ENCODE results near the gene MAP7D3. TPM values are rescaled to one million over a fixed set of nuclear protein-coding genes. Genes with fewer than 3 reads are reported as not detected.
A peak's percentile ranks its signal among the peaks of the same experiment; 100 is the strongest.
"Not testable (repeated sequence)": the region's sequence is repeated elsewhere in the genome, so short reads cannot be mapped to it uniquely, and the experiment has no call there.

The MAP7D3 gene, protein sequence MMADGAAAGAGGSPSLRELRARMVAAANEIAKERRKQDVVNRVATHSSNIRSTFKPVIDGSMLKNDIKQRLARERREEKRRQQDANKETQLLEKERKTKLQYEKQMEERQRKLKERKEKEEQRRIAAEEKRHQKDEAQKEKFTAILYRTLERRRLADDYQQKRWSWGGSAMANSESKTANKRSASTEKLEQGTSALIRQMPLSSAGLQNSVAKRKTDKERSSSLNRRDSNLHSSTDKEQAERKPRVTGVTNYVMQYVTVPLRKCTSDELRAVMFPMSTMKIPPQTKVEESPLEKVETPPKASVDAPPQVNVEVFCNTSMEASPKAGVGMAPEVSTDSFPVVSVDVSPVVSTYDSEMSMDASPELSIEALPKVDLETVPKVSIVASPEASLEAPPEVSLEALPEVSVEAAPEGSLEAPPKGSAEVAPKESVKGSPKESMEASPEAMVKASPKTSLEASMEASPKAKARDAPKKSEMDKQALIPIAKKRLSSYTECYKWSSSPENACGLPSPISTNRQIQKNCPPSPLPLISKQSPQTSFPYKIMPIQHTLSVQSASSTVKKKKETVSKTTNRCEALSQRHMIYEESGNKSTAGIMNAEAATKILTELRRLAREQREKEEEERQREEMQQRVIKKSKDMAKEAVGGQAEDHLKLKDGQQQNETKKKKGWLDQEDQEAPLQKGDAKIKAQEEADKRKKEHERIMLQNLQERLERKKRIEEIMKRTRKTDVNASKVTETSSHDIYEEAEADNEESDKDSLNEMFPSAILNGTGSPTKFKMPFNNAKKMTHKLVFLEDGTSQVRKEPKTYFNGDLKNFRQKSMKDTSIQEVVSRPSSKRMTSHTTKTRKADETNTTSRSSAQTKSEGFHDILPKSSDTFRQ
- total RNA-seq, result 10 to 100 TPM in 3 of 4 donors, 1 to 10 TPM in 1; 7.6 to 14.8 (median 10.6) TPM
- 1 to 10 TPM; 4.6 to 8.0 (median 6.2) TPM for polyA plus RNA-seq
- long read RNA-seq, donor 1, full-length matches to known transcripts, result 4 of 20 reads
- long read RNA-seq, donor 1, partial matches to known transcripts, result 14 of 20 reads
- long read RNA-seq, donor 1, other reads (novel, unspliced or antisense), result 2 of 20 reads
- long read RNA-seq, donor 2, full-length matches to known transcripts, result 16 of 29 reads
- long read RNA-seq, donor 2, partial matches to known transcripts, result 12 of 29 reads
- long read RNA-seq, donor 2, other reads (novel, unspliced or antisense), result 1 of 29 reads

GRCh38 chrX:136251041-136251991 lies at the start of gene MAP7D3:
Gene MAP7D3, minus strand, starts transcription at chrX:136251400. Its CDS starts 42 bp downstream, at chrX:136251358.
- TF ChIP-seq, protein P1, sequence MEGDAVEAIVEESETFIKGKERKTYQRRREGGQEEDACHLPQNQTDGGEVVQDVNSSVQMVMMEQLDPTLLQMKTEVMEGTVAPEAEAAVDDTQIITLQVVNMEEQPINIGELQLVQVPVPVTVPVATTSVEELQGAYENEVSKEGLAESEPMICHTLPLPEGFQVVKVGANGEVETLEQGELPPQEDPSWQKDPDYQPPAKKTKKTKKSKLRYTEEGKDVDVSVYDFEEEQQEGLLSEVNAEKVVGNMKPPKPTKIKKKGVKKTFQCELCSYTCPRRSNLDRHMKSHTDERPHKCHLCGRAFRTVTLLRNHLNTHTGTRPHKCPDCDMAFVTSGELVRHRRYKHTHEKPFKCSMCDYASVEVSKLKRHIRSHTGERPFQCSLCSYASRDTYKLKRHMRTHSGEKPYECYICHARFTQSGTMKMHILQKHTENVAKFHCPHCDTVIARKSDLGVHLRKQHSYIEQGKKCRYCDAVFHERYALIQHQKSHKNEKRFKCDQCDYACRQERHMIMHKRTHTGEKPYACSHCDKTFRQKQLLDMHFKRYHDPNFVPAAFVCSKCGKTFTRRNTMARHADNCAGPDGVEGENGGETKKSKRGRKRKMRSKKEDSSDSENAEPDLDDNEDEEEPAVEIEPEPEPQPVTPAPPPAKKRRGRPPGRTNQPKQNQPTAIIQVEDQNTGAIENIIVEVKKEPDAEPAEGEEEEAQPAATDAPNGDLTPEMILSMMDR (IDR thresholded peaks at IDR 0.05), result no peak
- ATAC-seq, result peak; percentile 90 to 95 (median 92)
- Histone ChIP-seq H3K4me1 (no peaks in the 10 kb centered on the region), H3K9me3 (no peaks in the 10 kb centered on the region), H3K27ac (peak within 1 kb of the TSS; percentile 72), H3K27me3 (ENCODE audit: insufficient read depth in 3 of 3, low read length in 2 of 3) (peaks cover 0 to 8% (median 0%) of the 10 kb centered on the region in 3 donors), H3K4me3 (peak within 1 kb of the TSS; percentile 77), H3K36me3 (ENCODE audit: insufficient read depth in 1 of 2, low read depth in 1 of 2) (no peaks in the 10 kb centered on the region)
- peak; percentile 62 to 82 for DNase-seq
- 2 to 34% (median 20%) methylated on average over 5 to 56 of the region's 73 CpGs for WGBS, 3 donors
- intact Hi-C loops (cut with DNase I), result no loop called here

DNA sequence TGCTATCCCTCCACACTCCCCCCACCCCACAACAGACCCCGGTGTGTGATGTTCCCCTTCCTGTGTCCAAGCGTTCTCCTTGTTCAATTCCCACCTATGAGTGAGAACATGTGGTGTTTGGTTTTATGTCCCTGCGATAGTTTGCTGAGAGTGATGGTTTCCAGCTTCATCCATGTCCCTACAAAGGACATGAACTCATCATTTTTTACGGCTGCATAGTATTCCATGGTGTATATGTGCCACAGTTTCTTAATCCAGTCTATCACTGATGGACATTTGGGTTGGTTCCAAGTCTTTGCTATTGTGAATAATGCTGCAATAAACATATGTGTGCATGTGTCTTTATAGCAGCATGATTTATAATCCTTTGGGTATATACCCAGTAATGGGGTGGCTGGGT lies 49.5 kb upstream of the MAP7D3 start, which contains the start of gene ADGRG4:
Gene ADGRG4, plus strand, starts transcription at position 243 of the 400 bp plus-strand sequence. CDS start 7,815 bp downstream, outside the sequence.
- H3K36me3 ChIP-seq (ENCODE audit: insufficient read depth in 1 of 2, low read depth in 1 of 2); H3K4me3 ChIP-seq; H3K27me3 ChIP-seq (ENCODE audit: insufficient read depth in 3 of 3, low read length in 2 of 3); H3K27ac ChIP-seq; ATAC-seq; H3K4me1 ChIP-seq; intact Hi-C loops (cut with DNase I); H3K9me3 ChIP-seq; DNase-seq: not testable (repeated sequence)
- 90 to 97% (median 94%) methylated on average over 4 of the region's 4 CpGs for WGBS, 3 donors

- H3K4me3 ChIP-seq, result no peak overlapping the region
- no peaks in the 10 kb centered on the region for H3K36me3 ChIP-seq (ENCODE audit: insufficient read depth in 1 of 2, low read depth in 1 of 2)
- H3K27me3 ChIP-seq (ENCODE audit: insufficient read depth in 3 of 3, low read length in 2 of 3), result peaks cover 0 to 6% (median 0%) of the 10 kb centered on the region in 3 donors
- ATAC-seq (no peak), DNase-seq (no peak)
- no peak overlapping the region for H3K27ac ChIP-seq
- intact Hi-C loops (cut with DNase I), result no loop called here
- H3K4me1 ChIP-seq, result no peaks in the 10 kb centered on the region
- 81 to 90% (median 89%) methylated on average over 8 of the region's 8 CpGs for WGBS, 3 donors
- TF ChIP-seq, protein P1 (IDR thresholded peaks at IDR 0.05), result no peak
- H3K9me3 ChIP-seq, result no peaks in the 10 kb centered on the region
These were observed 44.2 kb upstream of the MAP7D3 start for GRCh38 chrX:136295380-136295779.

GRCh38 chrX:136292656-136293055 lies 41.5 kb upstream of the MAP7D3 start:
- intact Hi-C loops (cut with DNase I), result no loop called here
- no peak for ATAC-seq
- TF ChIP-seq, protein P1 (IDR thresholded peaks at IDR 0.05), result no peak

More at GRCh38 chrX:136292656-136293055, 41.5 kb upstream of the MAP7D3 start:
- Histone ChIP-seq H3K9me3 (no peaks in the 10 kb centered on the region), H3K27ac (no peak overlapping the region), H3K36me3 (ENCODE audit: insufficient read depth in 1 of 2, low read depth in 1 of 2) (no peaks in the 10 kb centered on the region), H3K27me3 (ENCODE audit: insufficient read depth in 3 of 3, low read length in 2 of 3) (peaks cover 0 to 6% (median 0%) of the 10 kb centered on the region in 3 donors), H3K4me3 (no peak overlapping the region), H3K4me1 (no peaks in the 10 kb centered on the region)
- DNase-seq, result no peak
- 50 to 90% (median 74%) methylated on average over 2 of the region's 2 CpGs for WGBS, 3 donors
